Keratinocyte (primary cell): ENCODE results near the gene SUSD5.

ENCODE experiments used
- CTCF ChIP-seq, 3 experiments: IDR thresholded peaks in 1 of 3; conservative IDR thresholded peaks in 1 of 3; optimal IDR thresholded peaks in 1 of 3; 2 replicates in 2 of 3; 3 replicates in 1 of 3; pipeline versions ENCODE3 to v1.5.1; 2011; ENCODE audit warnings: low read length in 3 of 3, mild to moderate bottlenecking in 3 of 3, moderate library complexity in 2 of 3, control low read depth in 1 of 3, inconsistent platforms in 1 of 3; ENCODE audit not compliant: insufficient read depth in 2 of 3; ENCODE audit errors: extremely low read depth in 1 of 3
- EZH2 ChIP-seq: IDR thresholded peaks from one replicate; pipeline ENCODE4 v1.6.1; 2012; ENCODE audit warnings: inconsistent platforms, mild to moderate bottlenecking, low read length, moderate library complexity

GRCh38 chr3:33103480-33103879 lies 115.1 kb downstream of the SUSD5 start:
- no peak for TF ChIP-seq CTCF (optimal IDR thresholded peaks at IDR 0.05 in 1 of 3, IDR thresholded peaks at IDR 0.05 in 1 of 3, conservative IDR thresholded peaks at IDR 0.05 in 1 of 3; ENCODE audit: extremely low read depth in 1 of 3, insufficient read depth in 2 of 3, low read length in 3 of 3)
- no peak for TF ChIP-seq EZH2
